Measurements from ENCODE around the gene MAS1L.

The MAS1L gene

DNA sequence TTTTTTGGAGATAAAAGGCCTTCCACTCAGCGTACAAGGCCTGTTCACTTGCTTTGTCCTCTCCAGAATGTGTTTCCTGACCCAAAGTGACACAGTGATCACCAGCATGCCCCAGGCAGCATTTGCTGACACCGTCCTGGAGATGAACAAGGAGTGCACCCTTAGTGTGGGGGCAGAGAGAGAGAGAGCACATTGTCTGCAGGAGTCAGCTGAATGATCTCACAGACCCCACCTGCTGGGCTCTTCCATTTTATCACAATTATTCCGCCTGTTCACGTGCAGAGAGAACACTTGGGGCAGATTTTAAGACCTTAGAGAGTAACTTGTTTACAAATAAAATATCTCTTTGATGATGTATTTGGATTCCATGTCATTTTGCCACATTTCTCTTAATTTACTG lies 22.4 kb upstream of the MAS1L start:
- DNase-seq = no peak

DNA sequence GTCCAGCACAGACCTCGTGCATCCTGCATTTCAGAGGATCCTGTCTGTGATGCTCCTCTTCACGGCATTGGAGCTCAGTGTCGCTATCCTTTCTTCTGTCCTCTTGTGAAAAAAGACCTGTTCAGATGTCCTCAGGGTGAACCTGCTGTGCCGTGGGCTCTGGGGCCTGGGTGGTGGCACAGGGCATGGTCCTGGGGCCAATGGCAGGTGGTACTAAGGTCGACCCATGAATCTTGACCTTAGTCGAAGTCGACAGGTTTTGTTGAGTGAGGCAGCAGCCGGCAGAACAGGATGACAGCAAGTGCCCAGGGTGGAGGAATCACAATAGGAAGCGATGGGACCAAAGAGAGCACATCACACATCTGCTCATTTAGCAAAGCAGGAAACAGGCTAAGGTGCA lies 22.0 kb upstream of the MAS1L start:
- DNase-seq = no peak

DNA sequence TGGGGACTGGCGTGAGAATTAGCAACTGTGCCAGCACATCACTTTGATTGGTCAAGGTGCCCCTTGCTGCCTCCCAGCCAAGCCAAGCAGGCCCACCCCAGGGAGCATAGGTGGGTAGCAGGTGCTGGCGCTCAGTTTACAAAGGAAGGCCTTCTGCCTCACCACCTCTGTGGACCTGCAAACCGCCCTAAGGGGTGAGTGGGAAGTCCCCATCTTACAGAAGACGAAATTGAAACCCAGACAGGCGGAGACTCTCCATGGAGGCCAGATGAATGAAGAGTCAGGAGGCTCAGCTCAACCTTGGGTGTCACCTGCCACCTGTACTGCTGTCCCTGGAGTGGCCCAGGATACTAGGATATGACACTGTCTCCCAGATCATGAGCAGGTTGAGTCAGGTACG lies 21.5 kb upstream of the MAS1L start:
- no peak for DNase-seq

DNA sequence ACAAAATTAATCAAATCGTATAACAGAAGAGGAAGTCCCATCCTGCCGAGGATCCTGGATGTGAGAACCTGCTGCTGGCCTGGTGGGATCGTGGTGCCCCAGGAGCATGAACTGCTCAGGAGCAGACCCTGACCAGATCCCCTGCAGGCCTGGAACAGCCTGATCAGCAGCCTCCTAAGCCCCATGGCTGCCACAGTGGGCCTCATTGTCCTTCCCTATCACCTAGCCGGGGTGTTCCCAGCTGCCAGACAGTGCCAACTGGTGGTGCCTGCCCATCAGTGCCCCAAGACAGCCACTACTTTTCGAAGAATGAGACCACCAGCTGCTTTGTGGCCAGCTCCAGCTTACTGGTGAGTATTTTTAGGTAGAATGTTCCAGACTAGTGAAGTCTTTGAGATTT lies 19.6 kb upstream of the MAS1L start:
- DNase-seq = no peak

DNA sequence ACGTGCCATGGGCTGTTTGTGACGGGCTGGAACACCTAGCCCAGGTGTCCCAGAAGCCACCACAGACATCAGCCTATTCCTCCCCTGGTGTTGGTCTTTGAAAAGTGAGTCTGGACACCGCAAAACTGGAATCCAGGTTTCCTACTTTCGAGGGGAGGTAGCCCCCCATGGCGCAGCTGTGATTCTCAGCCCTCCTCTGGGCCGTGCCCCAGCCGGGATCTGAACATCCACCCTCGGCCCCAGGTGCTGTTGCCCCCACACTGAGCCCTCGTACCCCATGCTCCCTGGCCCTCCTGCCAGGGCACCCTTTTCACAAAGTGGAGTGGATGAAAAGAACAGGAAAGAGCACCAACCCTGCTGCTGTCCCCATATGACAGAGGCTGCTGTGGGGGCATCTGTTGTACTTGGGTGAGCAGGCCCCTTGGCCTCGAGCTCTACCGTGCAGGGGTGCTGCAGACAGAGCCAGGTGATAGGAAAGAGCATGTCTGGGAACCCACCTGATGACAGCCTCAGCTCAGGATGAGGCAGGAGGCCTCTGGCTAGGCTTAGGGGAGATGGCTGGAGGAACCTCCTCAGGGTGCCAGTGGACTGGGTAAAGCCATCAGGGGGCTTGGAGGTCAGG lies 18.8 kb upstream of the MAS1L start:
- no peak for DNase-seq

DNA sequence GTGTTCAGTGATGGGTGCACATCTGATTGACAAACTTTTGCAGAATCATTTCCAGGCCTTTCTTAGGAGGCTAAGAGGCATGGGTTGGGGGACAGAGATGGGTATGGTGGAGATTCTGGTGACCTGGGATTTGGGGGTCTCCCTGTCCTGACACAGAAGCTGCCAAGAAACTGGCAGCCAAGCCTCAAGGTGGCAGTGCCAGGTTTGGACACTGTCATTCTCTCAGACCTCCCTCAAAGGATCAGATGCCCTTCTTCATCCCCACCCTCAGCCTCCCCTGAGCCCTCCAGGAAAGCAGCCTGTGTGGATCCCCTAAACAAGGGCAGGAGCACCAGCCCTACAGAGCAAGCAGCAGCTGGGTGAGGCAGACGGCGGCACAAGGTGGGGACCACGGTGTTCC lies 18.1 kb upstream of the MAS1L start:
- DNase-seq = no peak

DNA sequence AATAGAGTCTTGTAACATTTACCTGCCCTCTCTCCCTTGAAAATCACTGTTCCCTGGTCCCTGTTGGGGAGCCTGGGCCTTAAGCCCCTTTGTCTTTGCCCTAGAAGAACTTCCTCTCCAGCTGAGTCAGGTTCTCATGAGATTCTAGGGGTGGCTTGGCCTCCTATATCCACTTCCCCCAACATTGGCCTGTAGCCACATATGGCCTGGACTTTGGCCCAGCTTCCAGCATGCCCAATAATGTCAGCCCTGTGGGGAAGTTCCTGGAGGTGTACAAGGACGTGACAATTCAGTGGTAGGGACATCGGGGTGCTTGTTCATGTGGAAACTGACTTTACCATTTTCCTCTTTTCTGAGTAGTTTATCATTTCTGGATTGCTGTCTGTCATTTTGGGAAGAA lies 17.2 kb upstream of the MAS1L start:
- DNase-seq = no peak

DNA sequence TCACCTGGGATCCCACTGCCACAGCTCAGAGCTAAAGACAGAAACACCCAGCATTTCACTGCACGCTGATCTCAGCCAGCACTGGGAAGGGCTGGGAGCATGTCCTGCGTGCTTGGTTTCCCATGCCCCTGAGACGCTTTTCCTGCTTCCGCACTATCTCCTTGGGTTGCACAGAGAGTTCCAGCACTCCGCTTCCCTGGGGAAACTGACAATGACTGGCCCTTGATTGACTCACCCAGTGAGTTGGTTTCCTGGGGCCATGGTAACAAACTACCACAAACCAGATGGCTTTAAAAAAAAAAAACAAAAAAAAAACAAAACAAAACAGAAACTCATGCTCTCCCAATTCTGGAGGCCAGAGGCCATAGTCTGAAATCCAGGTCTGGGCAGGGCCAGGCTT lies 14.8 kb upstream of the MAS1L start:
- DNase-seq = peak; percentile 16

DNA sequence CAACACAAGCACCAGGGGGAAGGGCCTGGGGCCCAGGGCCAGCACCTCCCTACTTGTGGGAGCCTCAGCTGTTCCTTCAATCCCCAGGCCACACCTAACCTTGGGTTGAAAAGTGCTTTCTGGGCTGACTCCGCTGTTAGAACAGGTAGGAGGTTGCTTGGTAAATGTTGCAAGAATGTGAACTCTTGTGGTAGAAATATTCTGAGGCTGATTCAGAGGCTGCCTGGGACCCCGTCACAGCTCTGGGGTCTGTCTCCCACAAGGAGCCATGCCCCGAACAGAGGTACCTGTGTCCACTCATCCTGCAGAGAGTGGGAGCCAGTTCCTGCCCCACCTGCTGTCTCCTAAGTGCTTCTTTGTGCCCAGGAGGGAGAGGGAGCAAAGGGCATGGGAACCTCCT lies 14.4 kb upstream of the MAS1L start:
- peak; percentile 16 for DNase-seq

DNA sequence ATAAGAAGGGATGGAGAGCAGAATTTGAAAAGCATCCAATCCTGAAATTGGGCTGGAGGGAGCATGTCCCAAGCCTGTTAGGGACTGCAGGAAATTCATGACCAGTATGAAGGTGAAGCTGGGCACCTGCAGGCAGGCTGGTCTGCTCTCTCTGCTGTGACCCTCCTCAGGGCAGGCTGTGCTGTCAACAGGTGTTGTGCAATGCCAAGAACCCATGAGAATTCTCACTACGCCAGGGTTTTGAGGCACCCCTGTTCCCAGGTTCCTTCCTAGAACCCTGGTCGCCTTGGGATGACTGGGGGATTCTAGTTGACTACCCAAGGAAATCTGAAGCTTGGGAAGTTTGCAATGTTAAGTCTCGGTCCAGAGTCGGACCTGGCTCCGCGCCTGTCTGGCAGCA lies 13.3 kb upstream of the MAS1L start:
- no peak for DNase-seq

DNA sequence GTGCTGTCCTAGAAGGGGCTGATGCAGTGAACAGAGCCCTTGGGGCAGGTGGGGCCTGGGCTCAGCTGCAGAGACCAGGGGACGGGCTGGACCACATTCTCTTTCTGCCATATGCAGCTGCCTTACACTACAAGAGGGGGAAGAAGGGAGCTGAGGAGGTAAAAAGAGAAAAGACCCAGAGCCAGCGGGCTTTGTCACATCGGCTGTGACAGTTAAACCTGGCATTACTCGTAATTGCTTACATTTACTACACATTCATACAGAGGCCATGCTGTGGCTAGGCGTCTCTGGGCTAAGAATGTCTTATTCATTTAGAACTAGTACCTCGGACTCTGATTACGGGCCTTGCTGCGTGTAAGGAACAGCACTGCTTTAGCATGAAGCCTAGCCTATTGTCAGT lies 12.8 kb upstream of the MAS1L start:
- DNase-seq = no peak

DNA sequence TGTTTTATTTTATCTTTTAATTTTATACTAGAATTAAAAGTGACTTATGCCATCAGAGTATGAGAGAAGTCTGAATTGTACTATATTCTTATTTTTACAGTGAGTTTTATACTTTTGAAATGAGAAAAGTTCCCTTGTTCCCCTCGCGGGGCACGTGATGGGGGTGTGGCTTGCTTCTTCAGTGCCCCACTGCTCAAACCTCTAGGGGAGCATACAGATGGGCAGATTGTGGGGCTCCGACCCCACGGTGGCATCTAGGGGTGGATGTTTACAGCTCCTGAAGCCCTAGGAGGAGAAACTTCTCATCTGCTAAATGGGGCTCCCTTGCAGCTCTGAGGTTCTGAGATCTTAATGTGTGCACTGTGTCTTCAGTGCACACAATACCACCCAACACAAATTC lies 11.9 kb upstream of the MAS1L start:
- no peak for DNase-seq

DNA sequence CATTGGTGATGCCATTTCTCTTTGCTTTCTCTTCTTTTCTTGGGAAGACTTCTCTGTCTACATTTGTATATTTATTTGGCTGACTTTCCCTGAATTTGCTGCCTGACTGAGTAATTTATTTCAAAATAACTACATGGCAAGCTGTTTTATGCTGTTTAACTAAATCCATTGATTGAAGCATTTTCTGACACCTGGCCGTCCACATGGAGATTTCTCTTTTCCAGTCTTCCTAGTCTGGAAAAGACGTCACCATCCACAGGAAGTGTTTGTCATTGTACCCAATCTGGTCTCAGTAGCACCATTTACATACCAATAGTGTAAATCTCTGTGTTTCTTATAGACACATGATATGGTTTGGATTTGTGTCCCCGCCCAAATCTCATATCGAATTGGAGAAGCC lies 9.2 kb upstream of the MAS1L start:
- no peak for DNase-seq

DNA sequence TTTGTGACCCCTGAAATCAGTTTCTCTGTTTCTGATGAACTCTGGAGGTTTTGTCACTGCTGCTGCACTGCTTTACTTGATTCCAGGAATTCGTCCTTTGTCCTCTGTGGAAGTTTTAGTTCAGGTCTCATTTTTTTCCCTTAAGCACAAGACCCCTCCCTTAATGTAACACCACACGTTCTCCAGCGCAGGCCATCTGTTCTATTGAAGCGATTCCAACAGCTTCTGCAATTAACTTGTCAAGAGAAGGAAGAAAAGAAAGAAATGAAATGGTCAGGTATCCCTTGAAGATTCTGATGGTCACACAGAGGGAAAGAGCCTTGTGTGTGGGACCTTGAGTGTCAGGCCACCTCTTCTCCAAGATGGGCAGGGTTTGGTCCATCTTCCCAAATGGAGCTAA lies 7.8 kb upstream of the MAS1L start:
- no peak for DNase-seq

DNA sequence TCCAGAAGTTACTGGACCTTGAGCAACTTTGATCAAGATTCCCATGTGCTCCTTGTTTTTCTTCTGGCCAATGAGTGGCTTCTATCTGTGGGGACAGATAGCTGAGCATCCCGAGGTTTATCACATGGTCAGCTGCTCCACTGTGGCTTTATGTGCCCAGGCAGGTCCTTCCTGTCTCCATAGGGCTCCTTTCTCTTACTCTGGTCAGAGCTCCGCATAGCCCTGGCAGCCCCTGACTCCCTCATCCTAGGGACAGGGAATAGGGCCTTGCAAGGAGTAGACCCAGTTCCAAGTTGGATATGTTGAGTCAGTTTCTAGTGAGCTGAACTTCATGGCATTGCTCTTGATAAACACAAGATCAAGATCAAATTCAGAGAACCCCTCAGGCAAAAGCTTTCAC lies 6.4 kb upstream of the MAS1L start:
- no peak for DNase-seq

DNA sequence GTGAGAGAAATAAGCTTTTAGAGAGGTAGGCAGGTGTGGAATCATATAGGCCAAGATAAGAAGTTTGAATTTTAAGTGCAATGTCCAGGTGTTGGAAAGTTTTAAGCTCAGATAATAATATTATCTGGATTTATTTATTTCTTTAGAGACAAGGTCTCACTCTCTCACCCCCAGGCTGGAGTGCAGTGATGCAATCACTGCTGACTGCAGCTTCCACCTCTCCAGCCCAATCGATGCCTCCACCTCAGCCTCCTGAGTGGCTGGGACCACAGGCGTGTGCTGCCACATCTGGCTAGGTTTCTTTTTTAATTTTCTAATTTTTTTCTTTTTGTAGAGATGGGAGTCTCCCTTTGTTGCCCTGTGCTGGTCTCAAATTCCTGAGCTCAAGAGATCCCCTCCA lies 5.5 kb upstream of the MAS1L start:
- no peak for DNase-seq

DNA sequence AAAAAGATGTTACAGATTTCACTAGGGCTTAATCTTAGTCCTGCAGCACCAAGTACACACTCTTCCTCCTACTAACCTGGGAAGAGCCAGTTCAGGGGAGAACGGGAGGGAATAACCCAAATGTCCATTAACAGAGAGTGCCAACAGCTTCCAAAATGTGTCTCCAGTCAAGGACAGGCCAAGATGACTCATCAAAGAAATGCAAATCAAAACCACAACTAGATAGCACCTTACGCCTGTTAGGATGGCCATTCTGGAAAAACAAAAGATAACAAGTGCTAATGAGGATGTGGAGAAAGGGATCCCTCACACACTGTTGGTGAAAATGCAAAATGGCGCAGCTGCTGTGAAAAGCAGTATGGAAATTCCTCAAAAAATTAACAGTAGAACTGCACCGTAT lies 3.8 kb upstream of the MAS1L start:
- no peak for DNase-seq

DNA sequence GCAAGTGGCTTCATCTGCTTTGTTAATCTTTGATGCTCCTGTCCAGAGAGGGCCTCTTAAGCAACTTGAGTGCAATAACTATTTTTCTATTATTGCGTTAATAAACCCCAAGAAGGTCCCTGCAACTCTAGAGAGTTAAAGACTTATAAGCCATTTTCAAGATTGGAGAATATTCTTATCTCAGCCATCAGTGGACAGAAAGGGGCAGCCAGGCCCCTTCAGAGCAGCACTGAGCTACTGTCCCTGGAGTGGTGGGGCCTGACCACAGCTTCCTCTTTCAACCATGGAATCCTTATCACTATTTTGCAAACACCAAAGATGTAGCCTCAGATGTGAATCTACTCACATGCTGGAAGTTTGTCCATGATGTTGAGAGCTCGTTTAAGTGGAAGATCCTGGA lies 2.8 kb upstream of the MAS1L start:
- DNase-seq = no peak

DNA sequence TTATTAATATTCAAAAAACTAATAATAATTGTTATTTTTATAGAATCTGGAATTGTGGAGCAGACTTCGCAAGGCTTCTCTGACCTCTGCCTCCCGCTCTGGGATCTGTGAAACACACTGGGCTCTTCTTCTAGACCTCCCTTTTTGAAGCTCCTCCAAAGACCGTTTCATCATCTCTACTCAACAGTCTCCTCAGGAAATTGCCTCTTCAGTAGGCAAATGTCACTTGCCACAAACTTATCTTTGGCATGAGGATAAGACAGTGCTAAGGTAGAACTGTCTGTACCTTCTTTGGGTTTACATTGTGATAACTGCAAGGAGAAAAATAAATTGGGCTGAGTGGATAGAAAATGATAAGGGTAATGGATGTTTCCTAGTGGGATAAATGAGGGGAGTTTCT lies 2.3 kb upstream of the MAS1L start:
- no peak for DNase-seq

DNA sequence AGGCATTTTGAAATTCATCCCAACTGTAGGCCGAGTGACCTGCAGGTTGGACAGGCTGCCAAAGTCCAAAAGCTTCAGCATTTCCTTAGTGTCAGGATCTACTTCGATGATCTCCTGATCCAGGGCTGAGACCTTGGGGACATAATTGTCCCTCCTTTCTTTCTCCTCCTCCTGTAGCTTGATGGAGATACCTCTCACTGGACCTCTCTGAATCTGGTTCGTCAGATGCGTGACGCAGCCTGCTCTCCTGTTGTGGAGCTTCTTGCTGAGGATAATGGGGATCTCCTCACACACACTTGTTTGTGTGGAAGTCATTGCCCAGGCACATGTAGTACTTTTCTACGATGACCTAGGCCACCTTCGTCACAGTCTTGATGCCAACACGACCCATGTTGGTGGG lies 1.5 kb upstream of the MAS1L start:
- no peak for DNase-seq

DNA sequence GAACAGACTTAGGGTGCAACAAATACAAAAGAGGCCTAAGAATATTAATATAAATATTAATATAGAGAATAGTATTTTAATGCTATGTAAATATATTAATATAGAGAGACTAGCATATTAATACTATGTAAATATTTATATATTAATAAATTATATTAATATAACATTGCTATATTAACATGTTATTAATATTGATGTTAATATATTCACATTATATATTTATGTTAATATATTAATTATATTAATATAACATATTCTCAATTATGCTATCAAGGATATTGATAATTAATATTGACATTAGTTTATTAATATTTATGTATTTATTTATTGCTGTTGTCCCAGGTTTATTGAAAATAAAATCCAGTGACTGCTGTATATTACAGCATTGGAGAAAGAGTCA lies 1.1 kb upstream of the MAS1L start:
- DNase-seq = no peak

DNA sequence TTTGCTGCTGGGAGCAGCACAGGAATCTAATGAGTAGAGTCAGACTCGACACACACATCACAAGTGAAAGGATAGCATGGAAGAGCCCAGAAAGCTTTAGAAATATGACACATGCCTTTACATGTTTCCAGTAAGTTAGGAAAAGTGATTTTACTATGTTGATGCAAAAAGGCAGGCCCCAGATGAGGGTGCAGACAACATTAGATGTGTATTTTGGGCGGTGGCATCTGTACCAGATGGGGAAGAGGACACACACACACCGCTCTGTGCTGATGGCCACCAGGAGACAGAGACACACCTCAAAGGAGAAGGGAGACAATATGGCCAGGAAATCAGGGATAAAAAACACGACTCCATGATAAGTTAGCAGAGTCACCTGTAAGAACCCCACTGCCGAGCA lies 625 bp downstream of the MAS1L start:
- no peak for DNase-seq

DNA sequence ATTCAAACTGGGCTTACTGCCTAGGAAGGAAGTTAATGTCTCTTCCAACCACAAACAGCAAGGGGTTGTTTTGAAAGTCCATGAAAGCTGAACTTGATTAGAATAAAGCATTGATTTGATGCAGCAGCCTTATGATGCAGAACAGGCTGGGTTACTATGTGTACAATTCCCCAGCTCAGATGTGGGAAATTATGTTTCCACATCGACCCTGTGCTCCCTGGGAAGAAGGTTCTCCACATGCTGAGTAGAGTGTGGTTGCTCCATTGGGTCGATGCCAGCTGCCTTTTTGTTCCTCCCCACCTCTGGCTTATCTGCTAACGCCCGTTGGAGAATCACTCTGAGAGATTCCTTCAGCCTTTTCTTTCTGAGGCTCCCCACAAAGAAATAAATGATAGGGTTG lies 1.2 kb downstream of the MAS1L start:
- DNase-seq = no peak

DNA sequence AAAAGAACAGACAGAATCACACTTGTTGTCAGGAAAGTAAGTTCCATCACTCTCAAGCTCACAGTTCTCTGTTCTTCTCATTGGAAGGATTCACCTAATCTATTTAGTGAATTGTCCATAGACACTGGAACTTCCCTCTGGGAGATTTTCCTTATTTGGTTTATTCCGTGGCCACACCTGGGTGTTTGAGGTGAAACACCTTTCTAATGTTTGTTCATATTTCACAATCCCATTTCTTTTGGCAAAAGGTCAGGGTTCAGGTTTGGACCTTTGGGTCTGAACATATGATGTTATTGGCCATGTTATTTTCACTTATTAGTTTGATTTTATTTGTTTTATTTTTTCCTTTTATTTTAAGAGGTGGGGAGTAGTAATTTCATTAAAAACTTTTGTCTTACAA lies 4.0 kb downstream of the MAS1L start:
- DNase-seq = no peak

DNA sequence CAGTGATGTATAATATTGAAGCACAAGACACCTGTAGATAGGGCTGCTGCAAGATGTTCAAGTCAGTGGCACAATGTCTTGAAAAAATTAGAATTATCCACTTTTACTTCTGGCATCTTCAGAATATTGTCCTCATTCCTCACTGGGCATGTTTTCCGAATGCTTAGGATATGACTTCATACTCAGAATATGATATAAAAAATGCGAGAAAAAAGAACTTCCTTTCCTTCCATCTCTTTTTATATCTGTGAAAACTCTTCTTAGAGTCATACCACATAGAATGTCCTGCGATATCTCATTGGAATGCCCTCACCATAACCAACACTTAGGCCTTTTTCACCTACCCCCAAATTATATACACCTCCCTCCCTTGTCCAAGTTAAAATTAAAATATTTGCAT lies 4.6 kb downstream of the MAS1L start:
- peak; percentile 3 for DNase-seq

DNA sequence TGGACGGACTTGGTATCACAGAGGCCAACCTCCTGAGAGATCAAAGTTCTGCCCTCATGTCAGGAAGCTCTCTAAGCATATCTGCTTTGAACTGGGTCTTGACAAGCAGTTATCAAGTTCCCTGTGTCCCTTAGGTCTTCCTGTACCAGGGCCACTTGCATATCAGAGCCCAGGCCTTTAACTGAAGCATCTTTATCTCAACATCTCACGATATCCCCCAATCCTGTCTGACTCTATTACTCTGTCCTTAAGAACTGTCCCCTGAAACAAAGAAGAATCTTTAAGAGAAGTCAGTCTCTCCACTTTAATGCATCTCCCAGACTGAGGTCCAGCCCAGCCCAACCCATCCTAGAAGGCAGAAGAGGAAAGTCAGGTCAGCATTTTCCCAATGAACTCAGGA lies 8.2 kb downstream of the MAS1L start:
- no peak for DNase-seq

All from NCI-H226 (cell line).